ENCODE results near the gene CASS4.

DNA sequence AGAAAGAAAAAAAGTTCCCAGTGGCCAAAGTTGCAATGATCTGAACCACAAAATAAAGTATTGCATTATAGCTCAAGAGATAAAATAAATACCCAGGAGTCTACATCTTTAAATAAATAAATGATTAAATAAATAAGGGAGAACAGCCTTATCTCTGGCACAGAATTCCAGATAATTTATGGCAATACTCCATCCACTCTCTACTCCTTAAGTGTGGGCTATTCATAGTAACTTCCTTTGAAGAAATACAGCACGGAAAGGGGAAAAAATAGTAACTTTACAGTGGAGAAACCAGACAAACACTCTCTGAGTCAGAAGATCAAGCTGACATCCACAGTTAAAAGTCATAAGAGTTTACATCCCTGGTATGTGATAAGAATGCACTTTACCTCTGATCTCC is 31.7 kb upstream of the CASS4 start:
- TF ChIP-seq CTCF (IDR thresholded peaks at IDR 0.05): no peak
- no peak for TF ChIP-seq POLR2A (IDR thresholded peaks at IDR 0.05)
- TF ChIP-seq POLR2AphosphoS5 (IDR thresholded peaks at IDR 0.05; ENCODE audit: insufficient read depth in 1 of 2, low read depth in 1 of 2): no peak
